Kidney (tissue), 14 donors: ENCODE measurements around the gene CEP170. TPM values are rescaled to one million over a fixed set of nuclear protein-coding genes. Genes with fewer than 3 reads are reported as not detected.

Experiments used
- DNase-seq, 5 donors: peaks; one replicate each; pipeline ENCODE4 v3.0.0-alpha.2; 2013 to 2020
- FAIRE-seq: peaks from 2 replicates; lab custom pipeline; 2012; peaks lifted over from hg19 to GRCh38; lab: Jason Lieb, UNC
- H3K27ac ChIP-seq, 2 donors: one replicate each; pipeline ENCODE4 v1.7.0; 2013; ENCODE audit warnings: low read depth in 2 of 2, low read length in 2 of 2, inconsistent platforms in 1 of 2
- H3K27me3 ChIP-seq: one replicate; pipeline ENCODE4 v1.7.1; 2013; ENCODE audit warnings: low read length, inconsistent platforms; ENCODE audit not compliant: control insufficient read depth, insufficient read depth
- H3K36me3 ChIP-seq, 3 donors: one replicate each; pipeline versions ENCODE4 v1.7.0 to v1.7.1; 2013; ENCODE audit warnings: low read length in 3 of 3, control low read depth in 1 of 3, inconsistent platforms in 1 of 3; ENCODE audit not compliant: insufficient read depth in 3 of 3, control insufficient read depth in 2 of 3
- H3K4me1 ChIP-seq, 3 donors: one replicate each; pipeline versions ENCODE4 v1.7.0 to v1.7.1; 2013; ENCODE audit warnings: low read length in 3 of 3, inconsistent platforms in 1 of 3, low read depth in 1 of 3; ENCODE audit not compliant: control insufficient read depth in 2 of 3, insufficient read depth in 2 of 3
- H3K4me3 ChIP-seq, 3 donors: one replicate each; pipeline versions ENCODE4 v1.7.0 to v1.8.1; 2013; ENCODE audit warnings: low read length in 3 of 3, control low read depth in 1 of 3, inconsistent platforms in 1 of 3
- H3K9ac ChIP-seq, 3 donors: one replicate each; pipeline versions ENCODE4 v1.7.0 to v1.7.1; 2013; ENCODE audit warnings: low read length in 3 of 3, control low read depth in 1 of 3, inconsistent platforms in 1 of 3
- H3K9me3 ChIP-seq, 3 donors: one replicate each; pipeline versions ENCODE4 v1.7.0 to v1.7.1; 2013; ENCODE audit warnings: low read length in 3 of 3, control low read depth in 1 of 3, inconsistent platforms in 1 of 3; ENCODE audit not compliant: control insufficient read depth in 2 of 3, insufficient read depth in 1 of 3
- intact Hi-C: fragments of 100-400 bp; cut with DNase I; formaldehyde crosslinking; loops from one replicate; pipeline ENCODE4 v1.11.1; 2022
- polyA plus RNA-seq: library from polyadenylated mRNA; stranded (reverse); fragments of 350-450 nt; fragmentation: Illumina TruSeq; extraction: RNeasy Lipid Tissue Mini Kit (QIAGEN cat#74804); gene quantifications from one replicate; pipeline ENCODE4 v1.2.3, GENCODE V29; 2014; ENCODE audit warnings: low read depth, low replicate concordance; ENCODE audit not compliant: insufficient read depth
- total RNA-seq: library from RNA; stranded (reverse); fragmentation: NEBNext Ultra II Directional; extraction: Animal tissue kit (Norgen Biotek cat#: 25700); gene quantifications from one replicate; pipeline ENCODE4 v1.2.1, GENCODE V29; 2021
- TF ChIP-seq, protein P1 (sequence below): IDR thresholded peaks from 3 replicates; pipeline ENCODE4 v1.5.1; 2012; ENCODE audit warnings: mild to moderate bottlenecking, moderate library complexity, borderline replicate concordance; ENCODE audit not compliant: insufficient read depth; ENCODE audit errors: extremely low read depth
- donor health status: control.
- donor health status: control.
- donor health status: control.
- donor health status: control.
- donor health status: control.
- donor health status: DM: yes; HTN: yes; CAD: no.
- donor health status: Normal renal cell carcinoma (clear cell type).

Gene CEP170
- total and polyA plus RNA-seq, 2 donors from 2014 or later, result 6.8 to 43.2 TPM

DNA sequence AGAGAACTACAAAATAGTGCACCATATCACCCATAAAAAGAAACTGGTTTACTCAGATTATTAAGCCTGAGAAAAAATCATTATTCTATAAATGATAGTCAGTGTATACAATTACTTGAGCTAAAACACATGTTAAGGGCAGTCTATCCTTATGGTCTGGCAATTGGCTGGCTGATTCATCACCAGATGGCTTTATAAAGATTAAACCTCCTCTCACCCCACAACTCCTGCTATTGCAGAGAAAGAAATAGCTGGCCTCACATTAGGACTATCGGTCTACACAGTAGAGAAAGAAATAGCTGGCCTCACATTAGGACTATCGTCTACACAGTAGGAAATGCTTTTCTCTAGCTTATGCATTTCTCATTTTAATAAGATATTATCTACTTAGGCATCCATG lies 21.2 kb downstream of the CEP170 start:
- TF ChIP-seq, protein P1, sequence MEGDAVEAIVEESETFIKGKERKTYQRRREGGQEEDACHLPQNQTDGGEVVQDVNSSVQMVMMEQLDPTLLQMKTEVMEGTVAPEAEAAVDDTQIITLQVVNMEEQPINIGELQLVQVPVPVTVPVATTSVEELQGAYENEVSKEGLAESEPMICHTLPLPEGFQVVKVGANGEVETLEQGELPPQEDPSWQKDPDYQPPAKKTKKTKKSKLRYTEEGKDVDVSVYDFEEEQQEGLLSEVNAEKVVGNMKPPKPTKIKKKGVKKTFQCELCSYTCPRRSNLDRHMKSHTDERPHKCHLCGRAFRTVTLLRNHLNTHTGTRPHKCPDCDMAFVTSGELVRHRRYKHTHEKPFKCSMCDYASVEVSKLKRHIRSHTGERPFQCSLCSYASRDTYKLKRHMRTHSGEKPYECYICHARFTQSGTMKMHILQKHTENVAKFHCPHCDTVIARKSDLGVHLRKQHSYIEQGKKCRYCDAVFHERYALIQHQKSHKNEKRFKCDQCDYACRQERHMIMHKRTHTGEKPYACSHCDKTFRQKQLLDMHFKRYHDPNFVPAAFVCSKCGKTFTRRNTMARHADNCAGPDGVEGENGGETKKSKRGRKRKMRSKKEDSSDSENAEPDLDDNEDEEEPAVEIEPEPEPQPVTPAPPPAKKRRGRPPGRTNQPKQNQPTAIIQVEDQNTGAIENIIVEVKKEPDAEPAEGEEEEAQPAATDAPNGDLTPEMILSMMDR, result no peak
- no peak for DNase-seq

DNA sequence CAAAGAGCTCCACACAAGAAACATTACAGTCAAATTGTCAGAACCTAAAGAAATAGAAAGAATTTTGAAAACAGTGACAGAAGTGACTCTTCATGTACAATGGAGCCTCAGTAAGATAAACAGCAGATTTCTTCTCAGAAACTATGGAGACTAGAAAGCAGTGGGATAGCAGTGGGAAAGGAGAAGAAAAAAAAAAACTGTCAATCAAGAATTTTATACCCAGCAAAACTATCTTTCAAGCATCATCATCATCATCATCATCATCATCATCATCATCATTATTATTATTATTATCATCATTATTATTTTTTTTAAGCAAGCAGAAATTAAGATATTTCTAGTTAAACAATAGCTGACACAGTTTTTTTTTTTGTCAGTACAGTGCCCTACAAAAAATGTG lies 24.2 kb downstream of the CEP170 start:
- Histone ChIP-seq H3K4me1 (no peaks in the 10 kb centered on the region), H3K36me3 (no peaks in the 10 kb centered on the region), H3K27ac (no peak overlapping the region), H3K9ac (no peak overlapping the region), H3K27me3 (no peaks in the 10 kb centered on the region), H3K4me3 (no peak overlapping the region), H3K9me3 (peaks cover 0 to 21% (median 0%) of the 10 kb centered on the region in 3 donors)
- no peak for FAIRE-seq
- intact Hi-C loops, result no loop called here
- TF ChIP-seq, protein P1, result no peak
- DNase-seq, result peak in 2 of 5 donors; percentile 15 to 25

More for the DNA sequence above, 21.2 kb downstream of the CEP170 start:
- peaks cover 0 to 21% (median 0%) of the 10 kb centered on the region in 3 donors for H3K9me3 ChIP-seq
- no peak overlapping the region for H3K27ac ChIP-seq
- no peak overlapping the region for H3K4me3 ChIP-seq
- H3K4me1 ChIP-seq, result no peaks in the 10 kb centered on the region
- H3K9ac ChIP-seq, result no peak overlapping the region
- H3K36me3 ChIP-seq, result peaks cover 0 to 2% (median 0%) of the 10 kb centered on the region in 3 donors
- no peaks in the 10 kb centered on the region for H3K27me3 ChIP-seq
- FAIRE-seq, result no peak
- intact Hi-C loops, result no loop called here

DNA sequence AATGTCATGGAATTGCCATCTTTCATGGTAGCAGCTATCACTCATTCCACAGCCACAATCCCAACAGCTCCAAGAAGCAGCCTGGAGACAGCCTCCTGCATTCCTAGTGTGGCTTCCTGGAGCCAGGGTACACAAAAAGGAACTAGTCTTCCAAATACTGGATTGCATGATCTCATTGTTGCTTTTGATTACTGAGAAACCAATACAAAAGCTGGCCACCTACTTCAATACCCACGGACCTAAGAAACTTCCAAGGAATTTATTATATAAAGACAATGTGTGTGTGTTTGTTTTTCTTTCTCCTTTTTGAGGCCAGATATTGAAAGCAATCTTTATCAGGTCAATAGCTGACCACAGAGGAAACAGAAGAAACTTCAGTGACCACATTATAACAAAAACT lies 25.6 kb downstream of the CEP170 start:
- no peak for DNase-seq
- Histone ChIP-seq H3K4me3 (no peak overlapping the region), H3K9ac (no peak overlapping the region), H3K27me3 (no peaks in the 10 kb centered on the region), H3K9me3 (peaks cover 0 to 21% (median 0%) of the 10 kb centered on the region in 3 donors), H3K4me1 (no peaks in the 10 kb centered on the region), H3K36me3 (no peaks in the 10 kb centered on the region), H3K27ac (no peak overlapping the region)
- intact Hi-C loops, result no loop called here
- no peak for FAIRE-seq
- TF ChIP-seq, protein P1, result no peak

DNA sequence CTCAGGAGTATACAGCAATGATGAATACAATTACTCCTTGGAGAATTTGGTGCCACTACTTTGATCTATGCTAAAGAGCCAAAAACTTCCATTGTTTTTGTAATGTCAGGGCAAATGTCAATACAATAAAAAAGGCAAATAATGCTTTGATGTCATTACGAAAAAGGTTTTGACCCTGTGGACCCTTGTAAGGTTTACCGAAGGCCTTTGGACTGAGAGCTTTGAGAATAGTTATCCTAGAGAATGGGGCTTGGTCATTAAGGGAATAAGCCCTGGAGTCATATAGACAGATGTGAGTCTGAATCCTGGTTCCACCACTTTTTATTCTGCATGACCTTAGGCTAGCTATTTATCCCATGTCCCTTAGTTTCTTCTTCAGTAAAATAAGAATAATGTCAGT lies 27.5 kb downstream of the CEP170 start:
- H3K9ac ChIP-seq, result no peak overlapping the region
- H3K4me1 ChIP-seq, result no peaks in the 10 kb centered on the region
- no peaks in the 10 kb centered on the region for H3K27me3 ChIP-seq
- peaks cover 0 to 2% (median 0%) of the 10 kb centered on the region in 3 donors for H3K36me3 ChIP-seq
- intact Hi-C loops, result no loop called here
- TF ChIP-seq, protein P1, result no peak
- FAIRE-seq (no peak), DNase-seq (no peak)
- H3K4me3 ChIP-seq, result no peak overlapping the region
- peaks cover 0 to 21% (median 0%) of the 10 kb centered on the region in 3 donors for H3K9me3 ChIP-seq
- no peak overlapping the region for H3K27ac ChIP-seq
